ENCODE data around the gene SPDEF. TPM values are rescaled to one million over a fixed set of nuclear protein-coding genes. Genes with fewer than 3 reads are reported as not detected.

The SPDEF gene
- total RNA-seq, 1 donor from 2014 or later = 3.5 TPM

GRCh38 chr6:34490390-34491090 lies 65.6 kb downstream of the SPDEF start:
- Histone ChIP-seq H3K27ac (no peak overlapping the region), H3K36me3 (no peaks in the 10 kb centered on the region), H3K4me3 (no peak overlapping the region), H3K9me3 (no peaks in the 10 kb centered on the region), H3K27me3 (ENCODE audit: low read depth) (no peaks in the 10 kb centered on the region), H3K4me1 (no peaks in the 10 kb centered on the region)
- TF ChIP-seq CTCF (IDR thresholded peaks at IDR 0.05) = no peak
- no peak for DNase-seq
- intact Hi-C loops (cut with DNase I) = no loop called here
- no peak for ATAC-seq

GRCh38 chr6:34489207-34489805 lies 66.8 kb downstream of the SPDEF start:
- no peak for ATAC-seq
- intact Hi-C loops (cut with DNase I) = no loop called here

More at GRCh38 chr6:34489207-34489805, 66.8 kb downstream of the SPDEF start:
- Histone ChIP-seq H3K4me3 (no peak overlapping the region), H3K27me3 (ENCODE audit: low read depth) (no peaks in the 10 kb centered on the region), H3K9me3 (no peaks in the 10 kb centered on the region), H3K4me1 (no peaks in the 10 kb centered on the region), H3K36me3 (no peaks in the 10 kb centered on the region), H3K27ac (no peak overlapping the region)
- no peak for TF ChIP-seq CTCF (IDR thresholded peaks at IDR 0.05)
- no peak for DNase-seq

Other genes starting within 250 kb of the SPDEF start
- gene NUDT3, start 163.7 kb downstream of the SPDEF start, total RNA-seq = 29.1 TPM
- gene RPS10, start 130.3 kb downstream of the SPDEF start, total RNA-seq = 956 TPM
- gene PACSIN1, start 90.3 kb downstream of the SPDEF start, total RNA-seq = not detected
- gene ILRUN, start 140.4 kb upstream of the SPDEF start, total RNA-seq = 90.3 TPM
- gene SNRPC, start 201.2 kb upstream of the SPDEF start, total RNA-seq = 61.6 TPM
- 14.1 TPM for gene BLTP3A, start 235.8 kb upstream of the SPDEF start, total RNA-seq